Neural progenitor cell (in vitro differentiated cells): ENCODE results near the gene SLMAP. TPM values are rescaled to one million over a fixed set of nuclear protein-coding genes. Genes with fewer than 3 reads are reported as not detected.

Source experiments
- DNase-seq: peaks from one replicate; pipeline ENCODE4 v3.0.0-alpha.2; 2016; ENCODE audit warnings: low spot score
- H2AFZ ChIP-seq: fragments of 200-600 bp; sonication (generic); replicated peaks from 2 replicates; pipeline ENCODE4 v1.6.1; 2016; ENCODE audit warnings: antibody characterized with exemption
- H3F3A ChIP-seq: fragments of 200-600 bp; sonication (generic); 2 replicates; pipeline ENCODE4 v1.6.1; 2016; ENCODE audit warnings: antibody characterized with exemption, low read depth
- H3K27ac ChIP-seq: fragments of 200-600 bp; sonication (generic); 2 replicates; pipeline ENCODE4 v1.5.1; 2016; ENCODE audit warnings: mild to moderate bottlenecking
- H3K27me3 ChIP-seq: fragments of 200-600 bp; sonication (generic); 2 replicates; pipeline ENCODE4 v1.6.1; 2016; ENCODE audit warnings: mild to moderate bottlenecking, moderate library complexity
- H3K36me3 ChIP-seq: fragments of 200-600 bp; sonication (generic); 2 replicates; pipeline ENCODE4 v1.5.1; 2016
- H3K4me1 ChIP-seq: fragments of 200-600 bp; sonication (generic); 2 replicates; pipeline ENCODE4 v1.6.1; 2016; ENCODE audit warnings: mixed run types
- H3K4me2 ChIP-seq: fragments of 200-600 bp; sonication (generic); 2 replicates; pipeline ENCODE4 v1.6.1; 2016
- H3K4me3 ChIP-seq: fragments of 200-600 bp; sonication (generic); 2 replicates; pipeline ENCODE4 v1.5.1; 2016
- H3K79me2 ChIP-seq: fragments of 200-600 bp; sonication (generic); 2 replicates; pipeline ENCODE4 v1.6.1; 2016; ENCODE audit warnings: low read depth
- H3K9ac ChIP-seq: fragments of 200-600 bp; sonication (generic); 2 replicates; pipeline ENCODE4 v1.6.1; 2016
- H3K9me3 ChIP-seq: fragments of 200-600 bp; sonication (generic); 2 replicates; pipeline ENCODE4 v1.5.1; 2016; ENCODE audit warnings: low read depth
- H4K20me1 ChIP-seq: fragments of 200-600 bp; sonication (generic); 2 replicates; pipeline ENCODE4 v1.6.1; 2016; ENCODE audit warnings: low read depth
- H3K27ac Mint-ChIP-seq: 3 replicates; pipeline ENCODE4 v1.8.0; 2021; ENCODE audit warnings: mixed read lengths
- H3K27me3 Mint-ChIP-seq: 2 replicates; pipeline ENCODE4 v1.8.0; 2022; ENCODE audit warnings: low read depth, mild to moderate bottlenecking, inconsistent platforms, moderate library complexity, mixed read lengths; ENCODE audit not compliant: insufficient read depth
- H3K36me3 Mint-ChIP-seq: 3 replicates; pipeline ENCODE4 v1.8.0; 2021; ENCODE audit warnings: mixed read lengths
- H3K4me1 Mint-ChIP-seq: 3 replicates; pipeline ENCODE4 v1.8.0; 2021; ENCODE audit warnings: mixed read lengths
- H3K4me3 Mint-ChIP-seq: 3 replicates; pipeline ENCODE4 v1.8.0; 2021; ENCODE audit warnings: mild to moderate bottlenecking, moderate library complexity, mixed read lengths
- H3K9me3 Mint-ChIP-seq: 3 replicates; pipeline ENCODE4 v1.8.0; 2020; ENCODE audit warnings: mixed read lengths
- CTCF ChIP-seq: fragments of 200-600 bp; sonication (generic); IDR thresholded peaks from 2 replicates; pipeline ENCODE4 v1.5.1; 2017; ENCODE audit warnings: antibody characterized with exemption, mild to moderate bottlenecking
- EZH2 ChIP-seq: fragments of 200-600 bp; sonication (generic); IDR thresholded peaks from 2 replicates; pipeline ENCODE4 v1.6.1; 2017; ENCODE audit warnings: antibody characterized with exemption, mild to moderate bottlenecking, moderate library complexity
- EZH2phosphoT487 ChIP-seq: fragments of 200-600 bp; sonication (generic); IDR thresholded peaks from 2 replicates; pipeline ENCODE4 v1.6.1; 2017; ENCODE audit warnings: antibody characterized with exemption
- total RNA-seq: library from RNA; depleted of rRNA; stranded (reverse); fragments of >200 nt; gene quantifications from 2 replicates; pipeline ENCODE4 v1.2.3, GENCODE V29; 2015; ENCODE audit warnings: low replicate concordance

SLMAP gene
- total RNA-seq, 1 donor from 2014 or later: 59.4 TPM

DNA sequence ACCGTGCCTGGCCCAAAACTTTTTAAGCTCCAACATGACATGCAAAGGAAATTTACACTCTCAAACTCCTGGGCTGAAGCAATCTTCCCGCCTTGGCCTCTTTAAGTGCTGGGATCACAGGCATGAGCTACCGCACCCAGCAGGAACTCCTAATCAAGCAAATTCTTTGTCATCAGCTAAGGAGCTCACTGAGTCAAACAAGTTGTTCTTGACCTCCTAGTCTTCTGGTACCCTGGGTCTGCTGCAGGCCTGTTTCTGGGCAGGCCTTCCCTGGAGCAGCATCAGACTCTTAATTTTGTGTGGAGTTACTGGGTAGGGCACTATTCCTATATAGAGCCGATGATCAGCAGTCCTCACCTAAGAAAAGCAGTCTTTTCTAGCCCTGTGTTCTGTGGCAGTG, 183.7 kb downstream of the SLMAP start:
- Histone ChIP-seq H3K79me2 (no peaks in the 10 kb centered on the region), H3F3A (peaks cover 4% of the 10 kb centered on the region), H3K4me3 (no peak overlapping the region), H4K20me1 (no peaks in the 10 kb centered on the region), H2AFZ (no peak overlapping the region), H3K27me3 (no peaks in the 10 kb centered on the region), H3K36me3 (no peaks in the 10 kb centered on the region), H3K4me1 (peaks cover 3% of the 10 kb centered on the region), H3K4me2 (no peak overlapping the region), H3K9me3 (no peaks in the 10 kb centered on the region), H3K27ac (no peak overlapping the region), H3K9ac (no peak overlapping the region)
- H3K27me3 Mint-ChIP-seq: no peaks in the 10 kb centered on the region
- no peak for TF ChIP-seq EZH2phosphoT487
- no peak for TF ChIP-seq CTCF
- TF ChIP-seq EZH2: no peak
- DNase-seq: peak; percentile 15
- H3K36me3 Mint-ChIP-seq: peaks cover 4% of the 10 kb centered on the region
- H3K27ac Mint-ChIP-seq: peak overlapping the region; percentile 26
- peaks cover 16% of the 10 kb centered on the region for H3K4me1 Mint-ChIP-seq
- no peak overlapping the region for H3K4me3 Mint-ChIP-seq
- H3K9me3 Mint-ChIP-seq: peaks cover 4% of the 10 kb centered on the region

DNA sequence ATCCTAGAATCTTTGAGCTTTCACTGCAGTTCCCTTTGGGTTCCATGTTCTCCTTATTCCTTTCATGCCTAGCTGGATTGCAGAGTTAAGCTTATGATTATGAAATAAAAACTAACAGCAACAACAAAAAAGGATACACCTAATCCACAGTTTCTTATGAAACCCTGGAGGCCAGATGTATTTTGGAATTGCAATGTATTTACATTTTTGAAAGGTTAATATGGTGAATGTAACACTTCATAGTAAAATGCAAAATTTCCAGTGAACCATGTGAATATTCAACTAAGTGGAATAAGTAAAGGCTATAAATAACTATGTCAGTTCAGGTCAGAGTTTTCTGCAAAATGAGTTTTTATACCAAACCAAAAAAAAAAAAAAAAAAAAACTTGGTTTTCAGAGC, 186.3 kb downstream of the SLMAP start:
- no peak overlapping the region for H3K4me3 ChIP-seq
- H3K9me3 ChIP-seq: no peaks in the 10 kb centered on the region
- no peaks in the 10 kb centered on the region for H4K20me1 ChIP-seq

GRCh38 chr3:57942872-57943283, 186.8 kb downstream of the SLMAP start:
- H3K36me3 Mint-ChIP-seq: peaks cover 4% of the 10 kb centered on the region
- H3K36me3 ChIP-seq: no peaks in the 10 kb centered on the region
- no peak overlapping the region for H3K4me3 ChIP-seq
- TF ChIP-seq CTCF (no peak), EZH2 (no peak), EZH2phosphoT487 (no peak)
- H3K79me2 ChIP-seq: no peaks in the 10 kb centered on the region
- peaks cover 4% of the 10 kb centered on the region for H3K9me3 Mint-ChIP-seq
- H2AFZ ChIP-seq: no peak overlapping the region
- no peaks in the 10 kb centered on the region for H3K9me3 ChIP-seq
- H3K27me3 ChIP-seq: no peaks in the 10 kb centered on the region
- no peak for DNase-seq
- peaks cover 3% of the 10 kb centered on the region for H3K27me3 Mint-ChIP-seq
- no peaks in the 10 kb centered on the region for H4K20me1 ChIP-seq
- H3F3A ChIP-seq: peaks cover 4% of the 10 kb centered on the region
- H3K27ac ChIP-seq: no peak overlapping the region
- no peak overlapping the region for H3K4me2 ChIP-seq
- H3K4me3 Mint-ChIP-seq: no peak overlapping the region
- H3K4me1 ChIP-seq: peaks cover 3% of the 10 kb centered on the region
- peaks cover 23% of the 10 kb centered on the region for H3K4me1 Mint-ChIP-seq
- no peak overlapping the region for H3K27ac Mint-ChIP-seq
- no peak overlapping the region for H3K9ac ChIP-seq

More for the DNA sequence above, 186.3 kb downstream of the SLMAP start:
- no peak overlapping the region for H3K4me2 ChIP-seq
- H3K9me3 Mint-ChIP-seq: peaks cover 4% of the 10 kb centered on the region
- no peak for DNase-seq
- peaks cover 18% of the 10 kb centered on the region for H3K4me1 Mint-ChIP-seq
- H3K36me3 Mint-ChIP-seq: peaks cover 4% of the 10 kb centered on the region
- no peaks in the 10 kb centered on the region for H3K79me2 ChIP-seq
- H3F3A ChIP-seq: peaks cover 4% of the 10 kb centered on the region
- no peak overlapping the region for H3K9ac ChIP-seq
- H3K27ac Mint-ChIP-seq: no peak overlapping the region
- H2AFZ ChIP-seq: no peak overlapping the region
- H3K27me3 ChIP-seq: no peaks in the 10 kb centered on the region
- H3K27ac ChIP-seq: no peak overlapping the region
- H3K4me3 Mint-ChIP-seq: no peak overlapping the region
- no peaks in the 10 kb centered on the region for H3K36me3 ChIP-seq
- peaks cover 3% of the 10 kb centered on the region for H3K27me3 Mint-ChIP-seq
- TF ChIP-seq CTCF (no peak), EZH2phosphoT487 (no peak), EZH2 (no peak)
- H3K4me1 ChIP-seq: peaks cover 3% of the 10 kb centered on the region
